Left lung (tissue), 10 donors: Measurements from ENCODE around the gene VAX1. TPM values are rescaled to one million over a fixed set of nuclear protein-coding genes. Genes with fewer than 3 reads are reported as not detected.
"Not testable (repeated sequence)": the region's sequence is repeated elsewhere in the genome, so short reads cannot be mapped to it uniquely, and the experiment has no call there.

Experiments
- ATAC-seq: fragments of 200-7000 bp; cut with Tn5 transposase; one replicate; pipeline ENCODE4 v1.9.1; 2020; ENCODE audit warnings: moderate library complexity
- DNase-seq, 4 donors: peaks; one replicate each; pipeline ENCODE4 v3.0.0-alpha.2; 2013 to 2020
- H3K27ac ChIP-seq, 2 donors: fragments of 200-600 bp; sonication (generic) in 1 of 2; one replicate each; pipeline versions ENCODE4 v1.5.0 to v1.8.0; 2020 to 2021
- H3K27me3 ChIP-seq, 2 donors: fragments of 200-600 bp; sonication (generic) in 1 of 2; one replicate each; pipeline versions ENCODE4 v1.5.0 to v1.8.0; 2020 to 2021
- H3K36me3 ChIP-seq, 2 donors: fragments of 200-600 bp; sonication (generic) in 1 of 2; one replicate each; pipeline versions ENCODE4 v1.5.0 to v1.8.0; 2020 to 2021
- H3K4me1 ChIP-seq, 2 donors: fragments of 200-600 bp; one replicate each; pipeline ENCODE4 v1.8.0; 2021
- H3K4me3 ChIP-seq, 2 donors: fragments of 200-600 bp; sonication (generic) in 1 of 2; one replicate each; pipeline versions ENCODE4 v1.5.0 to v1.8.0; 2020 to 2021; ENCODE audit warnings: mild to moderate bottlenecking in 1 of 2
- H3K9me3 ChIP-seq, 2 donors: fragments of 200-600 bp; sonication (generic) in 1 of 2; one replicate each; pipeline versions ENCODE4 v1.5.0 to v1.8.0; 2020 to 2021
- CTCF ChIP-seq, 2 donors: fragments of 200-600 bp; sonication (generic) in 1 of 2; IDR thresholded peaks; one replicate each; pipeline versions ENCODE4 v1.5.0 to v1.8.0; 2021; ENCODE audit warnings: antibody characterized with exemption in 2 of 2
- intact Hi-C, 2 donors: fragments of 100-400 bp; cut with DNase I; formaldehyde crosslinking; loops; one replicate each; pipeline versions ENCODE4 v1.11.2 to v1.14.2; 2022
- polyA plus RNA-seq, 6 donors: library from polyadenylated mRNA; unstranded; fragments of 120-200 nt; gene quantifications; one replicate each; pipeline ENCODE4 v1.2.1, GENCODE V29; 2013; ENCODE audit not compliant: insufficient read length in 6 of 6
- total RNA-seq, 2 donors: library from RNA; stranded (reverse); fragmentation: NEBNext Ultra II Directional; extraction: Animal tissue kit (Norgen Biotek cat#: 25700); gene quantifications; one replicate each; pipeline ENCODE4 v1.2.1, GENCODE V29; 2021
- donor health status: DM: no; HTN: yes; CAD: no.
- donor health status: DM: no; HTN: no; CAD: no.

Gene VAX1
- total and polyA plus RNA-seq, 8 donors, result not detected

- Histone ChIP-seq H3K4me3 (no peak overlapping the region), H3K27ac (no peak overlapping the region), H3K27me3 (peaks cover 80 to 100% of the 10 kb centered on the region in 2 donors), H3K9me3 (no peaks in the 10 kb centered on the region), H3K36me3 (no peaks in the 10 kb centered on the region), H3K4me1 (peaks cover 5 to 16% of the 10 kb centered on the region in 2 donors)
- no peak for ATAC-seq
- no peak for TF ChIP-seq CTCF (IDR thresholded peaks at IDR 0.05)
- no peak for DNase-seq
- intact Hi-C loops, result no loop called here
Observed at GRCh38 chr10:117131376-117132327, 6.4 kb downstream of the VAX1 start.

- no peaks in the 10 kb centered on the region for H3K9me3 ChIP-seq
- no peak for DNase-seq
- no peak for TF ChIP-seq CTCF (IDR thresholded peaks at IDR 0.05)
- peaks cover 75 to 100% of the 10 kb centered on the region in 2 donors for H3K27me3 ChIP-seq
- peaks cover 5 to 16% of the 10 kb centered on the region in 2 donors for H3K4me1 ChIP-seq
- no peak overlapping the region for H3K27ac ChIP-seq
- intact Hi-C loops, result no loop called here
- H3K36me3 ChIP-seq, result no peaks in the 10 kb centered on the region
- ATAC-seq, result no peak
- no peak overlapping the region for H3K4me3 ChIP-seq
Observed at GRCh38 chr10:117130862-117131375, 7.2 kb downstream of the VAX1 start.

- peaks cover 74 to 100% of the 10 kb centered on the region in 2 donors for H3K27me3 ChIP-seq
- no peak for DNase-seq
- no peak for TF ChIP-seq CTCF (IDR thresholded peaks at IDR 0.05)
Observed at GRCh38 chr10:117130346-117130745, 7.7 kb downstream of the VAX1 start.

GRCh38 chr10:117126645-117127044 lies 11.4 kb downstream of the VAX1 start:
- not testable (repeated sequence) for H3K36me3 ChIP-seq

More at GRCh38 chr10:117130346-117130745, 7.7 kb downstream of the VAX1 start:
- no peaks in the 10 kb centered on the region for H3K36me3 ChIP-seq
- ATAC-seq, result no peak
- H3K9me3 ChIP-seq, result no peaks in the 10 kb centered on the region
- intact Hi-C loops, result no loop called here
- H3K4me1 ChIP-seq, result peaks cover 5 to 16% of the 10 kb centered on the region in 2 donors
- no peak overlapping the region for H3K27ac ChIP-seq
- H3K4me3 ChIP-seq, result no peak overlapping the region

GRCh38 chr10:117126034-117126433 lies 12.0 kb downstream of the VAX1 start:
- Histone ChIP-seq H3K36me3 (no peaks in the 10 kb centered on the region), H3K9me3 (no peaks in the 10 kb centered on the region), H3K4me3 (no peak overlapping the region), H3K4me1 (no peaks in the 10 kb centered on the region), H3K27me3 (peaks cover 32 to 92% of the 10 kb centered on the region in 2 donors), H3K27ac (no peak overlapping the region)
- no peak for TF ChIP-seq CTCF (IDR thresholded peaks at IDR 0.05)
- DNase-seq, result no peak
- ATAC-seq, result no peak
- intact Hi-C loops, result no loop called here

More at GRCh38 chr10:117126645-117127044, 11.4 kb downstream of the VAX1 start:
- DNase-seq, intact Hi-C loops, ATAC-seq, H3K4me3 ChIP-seq, H3K27ac ChIP-seq, H3K9me3 ChIP-seq, H3K4me1 ChIP-seq: not testable (repeated sequence)
- H3K27me3 ChIP-seq, result peaks cover 38 to 92% of the 10 kb centered on the region in 2 donors
